Esophagus muscularis mucosa (tissue), 4 donors: ENCODE results near the gene LGALS16.

Experiments used
- EP300 ChIP-seq: sonication (generic); formaldehyde crosslinking; IDR thresholded peaks from one replicate; pipeline ENCODE4 v1.6.1; 2017; ENCODE audit warnings: antibody characterized with exemption
- POLR2A ChIP-seq: fragments of 450-650 bp; IDR thresholded peaks from one replicate; pipeline ENCODE4 v1.6.1; 2017; ENCODE audit warnings: antibody characterized with exemption, moderate library complexity, mild to moderate bottlenecking, low read depth
- POLR2AphosphoS5 ChIP-seq, 2 donors: sonication (generic); formaldehyde crosslinking; IDR thresholded peaks; one replicate each; pipeline ENCODE4 v1.6.1; 2017; ENCODE audit warnings: antibody characterized with exemption in 2 of 2
- TF ChIP-seq, protein P1 (sequence below), 3 experiments: fragments of 200-600 bp in 2 of 3; fragments of 450-650 bp in 1 of 3; sonication (generic) in 2 of 3; IDR thresholded peaks; one replicate each; pipeline ENCODE4 v1.5.1; 2017 to 2019; ENCODE audit warnings: antibody characterized with exemption in 3 of 3, mild to moderate bottlenecking in 2 of 3, moderate library complexity in 1 of 3

GRCh38 chr19:39692166-39692565, 36.5 kb downstream of the LGALS16 start:
- TF ChIP-seq, protein P1, sequence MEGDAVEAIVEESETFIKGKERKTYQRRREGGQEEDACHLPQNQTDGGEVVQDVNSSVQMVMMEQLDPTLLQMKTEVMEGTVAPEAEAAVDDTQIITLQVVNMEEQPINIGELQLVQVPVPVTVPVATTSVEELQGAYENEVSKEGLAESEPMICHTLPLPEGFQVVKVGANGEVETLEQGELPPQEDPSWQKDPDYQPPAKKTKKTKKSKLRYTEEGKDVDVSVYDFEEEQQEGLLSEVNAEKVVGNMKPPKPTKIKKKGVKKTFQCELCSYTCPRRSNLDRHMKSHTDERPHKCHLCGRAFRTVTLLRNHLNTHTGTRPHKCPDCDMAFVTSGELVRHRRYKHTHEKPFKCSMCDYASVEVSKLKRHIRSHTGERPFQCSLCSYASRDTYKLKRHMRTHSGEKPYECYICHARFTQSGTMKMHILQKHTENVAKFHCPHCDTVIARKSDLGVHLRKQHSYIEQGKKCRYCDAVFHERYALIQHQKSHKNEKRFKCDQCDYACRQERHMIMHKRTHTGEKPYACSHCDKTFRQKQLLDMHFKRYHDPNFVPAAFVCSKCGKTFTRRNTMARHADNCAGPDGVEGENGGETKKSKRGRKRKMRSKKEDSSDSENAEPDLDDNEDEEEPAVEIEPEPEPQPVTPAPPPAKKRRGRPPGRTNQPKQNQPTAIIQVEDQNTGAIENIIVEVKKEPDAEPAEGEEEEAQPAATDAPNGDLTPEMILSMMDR (IDR thresholded peaks at IDR 0.05): no peak
- no peak for TF ChIP-seq POLR2A
- TF ChIP-seq POLR2AphosphoS5 (IDR thresholded peaks at IDR 0.05): no peak
- TF ChIP-seq EP300: no peak
